BLaER1 treated with 17β-estradiol and CSF1 and Interleukin-3, amounts not matched to agents 10 nM and 100 nM (cell line): ENCODE data around the gene APBB1IP.

Experiments
- H3K27ac ChIP-seq, 11 experiments: shearing (Covaris generic); formaldehyde crosslinking; 2 replicates each; pipeline ENCODE4 v1.8.1; 2022
- H3K27me3 ChIP-seq, 11 experiments: shearing (Covaris generic); formaldehyde crosslinking; 2 replicates each; pipeline ENCODE4 v1.8.1; 2022
- H3K36me3 ChIP-seq, 11 experiments: shearing (Covaris generic); formaldehyde crosslinking; 2 replicates each; pipeline ENCODE4 v1.8.1; 2022
- H3K4me1 ChIP-seq, 10 experiments: shearing (Covaris generic); formaldehyde crosslinking; 2 replicates each; pipeline ENCODE4 v1.8.1; 2022
- H3K4me2 ChIP-seq, 11 experiments: shearing (Covaris generic); formaldehyde crosslinking; 2 replicates each; pipeline ENCODE4 v1.8.1; 2022
- H3K4me3 ChIP-seq, 10 experiments: shearing (Covaris generic); formaldehyde crosslinking; 2 replicates each; pipeline ENCODE4 v1.8.1; 2022
- H3K9ac ChIP-seq, 11 experiments: shearing (Covaris generic); formaldehyde crosslinking; 2 replicates each; pipeline ENCODE4 v1.8.1; 2022
- H3K9me3 ChIP-seq, 11 experiments: shearing (Covaris generic); formaldehyde crosslinking; replicated peaks in 1 of 11; 2 replicates each; pipeline ENCODE4 v1.8.1; 2022
- H4K20me1 ChIP-seq, 11 experiments: shearing (Covaris generic); formaldehyde crosslinking; 2 replicates each; pipeline ENCODE4 v1.8.1; 2022
- Cebpa-rat ChIP-seq, 11 experiments: shearing (Covaris generic); IDR thresholded peaks; 2 replicates each; pipeline ENCODE4 v1.8.1; 2022

Gene APBB1IP

GRCh38 chr10:26527018-26527417, 88.9 kb downstream of the APBB1IP start:
- H3K9me3 ChIP-seq = no peaks in the 10 kb centered on the region
- H3K4me3 ChIP-seq = no peak overlapping the region
- no peaks in the 10 kb centered on the region for H3K27me3 ChIP-seq
- H4K20me1 ChIP-seq = peaks cover 41 to 100% (median 97%) of the 10 kb centered on the region in 11 experiments; a peak in 21 of 22 replicates
- H3K4me2 ChIP-seq = peak overlapping the region in 1 of 11 experiments; percentile 42; a peak in 1 of 22 replicates
- H3K9ac ChIP-seq = no peak overlapping the region
- H3K36me3 ChIP-seq = peaks cover 100% of the 10 kb centered on the region in 11 experiments
- H3K4me1 ChIP-seq = peaks cover 0 to 70% (median 0%) of the 10 kb centered on the region in 10 experiments; a peak in 7 of 20 replicates
- no peak for TF ChIP-seq Cebpa-rat (IDR thresholded peaks at IDR 0.05)
- H3K27ac ChIP-seq = no peak overlapping the region

DNA sequence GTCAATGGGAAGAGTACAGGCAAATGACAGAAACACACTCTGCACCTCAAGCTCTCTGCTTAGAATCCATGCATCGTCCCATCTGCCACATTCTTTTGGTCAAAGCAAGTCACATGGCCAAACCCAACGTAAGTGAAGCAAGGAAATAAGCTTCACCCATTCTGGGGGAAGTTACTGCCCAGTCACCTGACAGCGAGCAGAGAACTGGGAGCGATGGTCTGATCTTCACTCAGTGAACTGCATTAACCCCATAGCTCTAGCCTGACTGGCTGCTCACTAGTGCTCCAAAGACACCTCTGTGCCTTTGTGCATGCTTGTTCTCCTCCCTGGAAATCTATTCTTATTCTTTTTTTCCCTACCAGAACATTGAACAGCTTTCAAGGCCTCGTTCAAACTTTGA, 89.9 kb downstream of the APBB1IP start:
- H3K27ac ChIP-seq = peak overlapping the region in 3 of 11 experiments; percentile 25 to 38 (median 33); a peak in 4 of 22 replicates

GRCh38 chr10:26528715-26529393, 90.7 kb downstream of the APBB1IP start:
- Histone ChIP-seq H4K20me1 (peaks cover 45 to 100% (median 99%) of the 10 kb centered on the region in 11 experiments; a peak in 21 of 22 replicates), H3K27ac (peak overlapping the region in 2 of 11 experiments; percentile 1 to 38; a peak in 2 of 22 replicates), H3K9ac (no peak overlapping the region), H3K4me3 (no peak overlapping the region), H3K36me3 (peaks cover 100% of the 10 kb centered on the region in 11 experiments), H3K4me2 (peak overlapping the region in 3 of 11 experiments; percentile 18 to 76 (median 42); a peak in 5 of 22 replicates), H3K4me1 (peaks cover 0 to 58% (median 0%) of the 10 kb centered on the region in 10 experiments; a peak in 7 of 20 replicates), H3K9me3 (no peaks in the 10 kb centered on the region), H3K27me3 (no peaks in the 10 kb centered on the region)
- TF ChIP-seq Cebpa-rat (IDR thresholded peaks at IDR 0.05) = no peak

More for the DNA sequence above, 89.9 kb downstream of the APBB1IP start:
- H3K4me1 ChIP-seq = peaks cover 0 to 65% (median 0%) of the 10 kb centered on the region in 10 experiments; a peak in 7 of 20 replicates
- H3K27me3 ChIP-seq = no peaks in the 10 kb centered on the region
- no peak overlapping the region for H3K9ac ChIP-seq
- no peak overlapping the region for H3K4me3 ChIP-seq
- H4K20me1 ChIP-seq = peaks cover 50 to 100% (median 100%) of the 10 kb centered on the region in 11 experiments; a peak in 21 of 22 replicates
- H3K4me2 ChIP-seq = peak overlapping the region in 3 of 11 experiments; percentile 18 to 76 (median 42); a peak in 5 of 22 replicates
- no peaks in the 10 kb centered on the region for H3K9me3 ChIP-seq
- peaks cover 100% of the 10 kb centered on the region in 11 experiments for H3K36me3 ChIP-seq
- no peak for TF ChIP-seq Cebpa-rat (IDR thresholded peaks at IDR 0.05)

- Histone ChIP-seq H3K27me3 (no peaks in the 10 kb centered on the region), H4K20me1 (peaks cover 20 to 89% (median 73%) of the 10 kb centered on the region in 11 experiments; a peak in 21 of 22 replicates), H3K9ac (no peak overlapping the region), H3K4me3 (no peak overlapping the region), H3K4me2 (no peak overlapping the region), H3K36me3 (peaks cover 94 to 100% (median 98%) of the 10 kb centered on the region in 11 experiments), H3K9me3 (no peaks in the 10 kb centered on the region), H3K27ac (no peak overlapping the region), H3K4me1 (peaks cover 0 to 10% (median 0%) of the 10 kb centered on the region in 10 experiments; a peak in 4 of 20 replicates)
- no peak for TF ChIP-seq Cebpa-rat (IDR thresholded peaks at IDR 0.05)
Observed at GRCh38 chr10:26534384-26534783, 96.2 kb downstream of the APBB1IP start.

- H3K4me1 ChIP-seq = peaks cover 0 to 56% (median 0%) of the 10 kb centered on the region in 10 experiments; a peak in 6 of 20 replicates
- H3K9me3 ChIP-seq = no peaks in the 10 kb centered on the region; a peak in 1 of 22 replicates
- peaks cover 8 to 85% (median 50%) of the 10 kb centered on the region in 11 experiments; a peak in 18 of 22 replicates for H4K20me1 ChIP-seq
- no peak overlapping the region for H3K4me2 ChIP-seq
- H3K4me3 ChIP-seq = no peak overlapping the region
- no peak overlapping the region for H3K27ac ChIP-seq
- H3K36me3 ChIP-seq = peaks cover 87 to 100% (median 97%) of the 10 kb centered on the region in 11 experiments
- H3K9ac ChIP-seq = no peak overlapping the region
- H3K27me3 ChIP-seq = no peaks in the 10 kb centered on the region
- TF ChIP-seq Cebpa-rat (IDR thresholded peaks at IDR 0.05) = no peak
Observed at GRCh38 chr10:26540601-26541000, 102.5 kb downstream of the APBB1IP start.

- peaks cover 31 to 91% (median 64%) of the 10 kb centered on the region in 11 experiments; a peak in 21 of 22 replicates for H4K20me1 ChIP-seq
- H3K4me2 ChIP-seq = peak overlapping the region in 3 of 11 experiments; percentile 54 to 86 (median 77); a peak in 6 of 22 replicates
- peaks cover 0 to 5% (median 0%) of the 10 kb centered on the region in 11 experiments; a peak in 1 of 22 replicates for H3K9me3 ChIP-seq
- no peaks in the 10 kb centered on the region for H3K27me3 ChIP-seq
- no peak for TF ChIP-seq Cebpa-rat (IDR thresholded peaks at IDR 0.05)
- H3K27ac ChIP-seq = peak overlapping the region in 3 of 11 experiments; percentile 38 to 49 (median 39); a peak in 4 of 22 replicates
- H3K4me1 ChIP-seq = peaks cover 0 to 84% (median 0%) of the 10 kb centered on the region in 10 experiments; a peak in 6 of 20 replicates
- H3K36me3 ChIP-seq = peaks cover 81 to 100% (median 95%) of the 10 kb centered on the region in 11 experiments
- H3K9ac ChIP-seq = peak overlapping the region in 1 of 11 experiments; percentile 14; a peak in 1 of 22 replicates
- H3K4me3 ChIP-seq = no peak overlapping the region
Observed at GRCh38 chr10:26543567-26544306, 105.6 kb downstream of the APBB1IP start.

DNA sequence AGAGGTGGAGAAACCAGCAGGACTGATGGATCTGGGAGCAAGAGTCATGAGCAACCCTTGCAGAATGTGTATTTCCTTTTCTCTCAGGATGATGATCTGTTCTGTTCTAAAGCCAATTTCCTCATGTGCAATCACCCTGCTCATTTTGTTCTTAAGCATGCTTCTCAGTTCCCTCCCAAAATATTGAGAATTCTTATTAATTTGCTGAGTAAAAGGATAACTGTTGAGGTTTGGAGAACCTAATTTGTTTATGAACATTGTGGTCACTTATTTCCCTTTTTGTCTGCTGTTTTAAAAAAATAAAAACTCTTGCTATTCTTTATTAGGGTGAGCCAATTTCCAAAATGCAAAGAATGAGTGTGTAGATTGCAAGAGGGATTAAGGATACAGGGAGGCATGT, 106.8 kb downstream of the APBB1IP start:
- peaks cover 77 to 100% (median 93%) of the 10 kb centered on the region in 11 experiments for H3K36me3 ChIP-seq
- H3K27me3 ChIP-seq = no peaks in the 10 kb centered on the region
- peaks cover 0 to 87% (median 0%) of the 10 kb centered on the region in 10 experiments; a peak in 7 of 20 replicates for H3K4me1 ChIP-seq
- peak overlapping the region in 2 of 11 experiments; percentile 38 to 49; a peak in 5 of 22 replicates for H3K27ac ChIP-seq
- no peak overlapping the region; a peak in 1 of 22 replicates for H3K9ac ChIP-seq
- H3K4me3 ChIP-seq = no peak overlapping the region
- peak overlapping the region in 3 of 11 experiments; percentile 54 to 86 (median 77); a peak in 6 of 22 replicates for H3K4me2 ChIP-seq
- peaks cover 0 to 5% (median 0%) of the 10 kb centered on the region in 11 experiments; a peak in 4 of 22 replicates for H3K9me3 ChIP-seq
- TF ChIP-seq Cebpa-rat (IDR thresholded peaks at IDR 0.05) = no peak
- H4K20me1 ChIP-seq = peaks cover 37 to 91% (median 75%) of the 10 kb centered on the region in 11 experiments
